HEK293T (cell line): ENCODE measurements around the gene GIGYF2.

ENCODE experiments used
- CTCF ChIA-PET: fragments of 350-600 bp; formaldehyde crosslinking; extraction: SDS; loops from one replicate; lab custom pipeline; 2021; ENCODE audit warnings: antibody characterized with exemption, inconsistent platforms; lab: Yijun Ruan, JAX
- POLR2A ChIA-PET: fragments of 350-600 bp; formaldehyde crosslinking; extraction: SDS; loops from one replicate; lab custom pipeline; 2020; ENCODE audit warnings: antibody characterized with exemption, inconsistent platforms; lab: Yijun Ruan, JAX
- DNase-seq: peaks from one replicate; pipeline ENCODE4 v3.0.0; 2012; ENCODE audit warnings: mixed read lengths; ENCODE audit errors: extremely low spot score
- ARNT ChIP-seq: fragments of 450-650 bp; IDR thresholded peaks from 2 replicates; pipeline ENCODE4 v1.6.1; 2017; ENCODE audit warnings: mild to moderate bottlenecking
- BHLHE40 ChIP-seq: fragments of 450-650 bp; IDR thresholded peaks from 2 replicates; pipeline ENCODE4 v1.6.1; 2016; ENCODE audit warnings: mild to moderate bottlenecking, moderate library complexity, borderline replicate concordance
- CTBP1 ChIP-seq: fragments of 450-650 bp; IDR thresholded peaks from 2 replicates; pipeline ENCODE4 v1.6.1; 2016; ENCODE audit warnings: borderline replicate concordance
- ELF4 ChIP-seq: fragments of 450-650 bp; IDR thresholded peaks from 2 replicates; pipeline ENCODE4 v1.6.1; 2017; ENCODE audit warnings: antibody characterized with exemption
- FOXA1 ChIP-seq: fragments of 450-650 bp; IDR thresholded peaks from 2 replicates; pipeline ENCODE4 v1.6.1; 2016; ENCODE audit warnings: mild to moderate bottlenecking
- FOXK2 ChIP-seq: fragments of 450-650 bp; IDR thresholded peaks from 2 replicates; pipeline ENCODE4 v1.6.1; 2016; ENCODE audit warnings: mild to moderate bottlenecking
- FOXM1 ChIP-seq: fragments of 450-650 bp; IDR thresholded peaks from 2 replicates; pipeline ENCODE4 v1.6.1; 2017; ENCODE audit warnings: mild to moderate bottlenecking, borderline replicate concordance
- HDGF ChIP-seq: fragments of 450-650 bp; IDR thresholded peaks from 2 replicates; pipeline ENCODE4 v1.6.1; 2017; ENCODE audit warnings: antibody characterized with exemption, borderline replicate concordance
- L3MBTL2 ChIP-seq: fragments of 450-650 bp; conservative IDR thresholded peaks from 2 replicates; pipeline ENCODE4 v1.6.1; 2016; ENCODE audit warnings: mild to moderate bottlenecking
- LEF1 ChIP-seq: fragments of 450-650 bp; IDR thresholded peaks from 2 replicates; pipeline ENCODE4 v1.6.1; 2017; ENCODE audit warnings: mild to moderate bottlenecking, borderline replicate concordance
- NFRKB ChIP-seq: fragments of 450-650 bp; IDR thresholded peaks from 2 replicates; pipeline ENCODE4 v1.6.1; 2016; ENCODE audit warnings: mild to moderate bottlenecking, moderate library complexity
- PKNOX1 ChIP-seq: fragments of 450-650 bp; IDR thresholded peaks from 2 replicates; pipeline ENCODE4 v1.6.1; 2016
- SP1 ChIP-seq: fragments of 450-650 bp; IDR thresholded peaks from 2 replicates; pipeline ENCODE4 v1.6.1; 2017
- SUZ12 ChIP-seq: fragments of 450-650 bp; IDR thresholded peaks from 2 replicates; pipeline ENCODE4 v1.6.1; 2016; ENCODE audit warnings: mild to moderate bottlenecking
- TARDBP ChIP-seq: fragments of 450-650 bp; IDR thresholded peaks from 2 replicates; pipeline ENCODE4 v1.6.1; 2016
- ZNF384 ChIP-seq: fragments of 450-650 bp; IDR thresholded peaks from 2 replicates; pipeline ENCODE4 v1.6.1; 2016

Gene GIGYF2

GRCh38 chr2:232772531-232772930, 75.4 kb downstream of the GIGYF2 start:
- DNase-seq, result no peak
- POLR2A ChIA-PET, result no interaction called here
- CTCF ChIA-PET, result no interaction called here
- TF ChIP-seq FOXK2 (no peak), L3MBTL2 (no peak), FOXM1 (no peak), SUZ12 (no peak), PKNOX1 (no peak), BHLHE40 (no peak), FOXA1 (no peak), ARNT (no peak), HDGF (no peak), LEF1 (no peak), SP1 (no peak), ZNF384 (no peak)

- TF ChIP-seq FOXM1 (no peak), BHLHE40 (no peak), NFRKB (no peak)
- CTCF ChIA-PET, result no interaction called here
Observed at GRCh38 chr2:232773815-232774214, 76.7 kb downstream of the GIGYF2 start.

GRCh38 chr2:232776435-232776834, 79.3 kb downstream of the GIGYF2 start, which contains the start of gene KCNJ13:
KCNJ13 (minus strand) TSS chr2:232776565; CDS start chr2:232771362, 5,203 bp downstream.
- no peak for TF ChIP-seq FOXM1
- CTCF ChIA-PET, result interaction anchor here (0.6 kb wide), 1 partner anchor 467 kb away, joined by 3 read pairs; no protein-coding TSS in a partner anchor
- peak; percentile 27 for DNase-seq
- POLR2A ChIA-PET, result no interaction called here

More at GRCh38 chr2:232773815-232774214, 76.7 kb downstream of the GIGYF2 start:
- no peak for DNase-seq
- POLR2A ChIA-PET, result no interaction called here

- TF ChIP-seq ARNT (no peak), NFRKB (no peak), PKNOX1 (no peak), ZNF384 (no peak), SP1 (no peak), BHLHE40 (no peak), TARDBP (no peak), CTBP1 (no peak)
- ChIA-PET POLR2A (no interaction called here), CTCF (no interaction called here)
- no peak for DNase-seq
Observed at GRCh38 chr2:232777276-232777675, 80.1 kb downstream of the GIGYF2 start.

GRCh38 chr2:232779465-232779864, 82.3 kb downstream of the GIGYF2 start:
- ChIA-PET CTCF (no interaction called here), POLR2A (no interaction called here)
- no peak for DNase-seq
- TF ChIP-seq NFRKB (no peak), HDGF (no peak), L3MBTL2 (no peak), CTBP1 (no peak), ARNT (no peak), SUZ12 (no peak), ELF4 (no peak), BHLHE40 (no peak), PKNOX1 (no peak), SP1 (no peak), FOXK2 (no peak), FOXM1 (no peak), TARDBP (no peak), FOXA1 (no peak), LEF1 (no peak), ZNF384 (no peak)

- POLR2A ChIA-PET, result no interaction called here
- TF ChIP-seq PKNOX1, result no peak
- TF ChIP-seq L3MBTL2, result no peak
- no peak for TF ChIP-seq SP1
- no peak for TF ChIP-seq ZNF384
- TF ChIP-seq NFRKB, result no peak
- no peak for TF ChIP-seq ARNT
- no peak for TF ChIP-seq FOXK2
- no peak for TF ChIP-seq LEF1
- TF ChIP-seq BHLHE40, result no peak
- no peak for TF ChIP-seq HDGF
- no peak for TF ChIP-seq FOXM1
- no peak for TF ChIP-seq SUZ12
- no peak for TF ChIP-seq CTBP1
- no peak for TF ChIP-seq TARDBP
- CTCF ChIA-PET, result no interaction called here
- DNase-seq, result no peak
Observed at GRCh38 chr2:232779934-232780333, 82.8 kb downstream of the GIGYF2 start.
